A673 (cell line): ENCODE data around the gene EEIG1. TPM values are rescaled to one million over a fixed set of nuclear protein-coding genes. Genes with fewer than 3 reads are reported as not detected.

Experiments used
- BruUV-seq: library from RNA; stranded (reverse); fragments of 400-500 nt; replicated peaks from 2 replicates; lab custom pipeline; 2021; lab: Mats Ljungman, UMichigan
- CTCF ChIA-PET: fragments of 300-600 bp; sonication (Branson Sonifier 250); formaldehyde crosslinking; loops from one replicate; lab custom pipeline; 2022; ENCODE audit warnings: antibody characterized with exemption; lab: Charles Lee
- POLR2A ChIA-PET: fragments of 300-600 bp; sonication (Branson Sonifier 250); formaldehyde crosslinking; loops from one replicate; lab custom pipeline; 2022; ENCODE audit warnings: antibody characterized with exemption; ENCODE audit not compliant: low non-redundant PET; lab: Charles Lee
- DNase-seq: peaks from one replicate; pipeline ENCODE4 v3.0.0-alpha.2; 2015; ENCODE audit warnings: low spot score
- H3K27ac ChIP-seq: fragments of 200-600 bp; sonication (generic); 2 replicates; pipeline ENCODE4 v1.5.1; 2016; ENCODE audit warnings: mixed run types, low read depth, mild to moderate bottlenecking, mixed read lengths, antibody characterized with exemption, low read length; ENCODE audit not compliant: poor library complexity, severe bottlenecking
- H3K27me3 ChIP-seq: fragments of 200-600 bp; sonication (generic); replicated peaks from 2 replicates; pipeline ENCODE4 v1.6.1; 2017; ENCODE audit warnings: mixed run types, low read depth, mild to moderate bottlenecking, mixed read lengths, antibody characterized with exemption, low read length; ENCODE audit not compliant: insufficient read depth, poor library complexity
- H3K36me3 ChIP-seq: fragments of 200-600 bp; sonication (generic); 2 replicates; pipeline ENCODE4 v1.6.1; 2016; ENCODE audit warnings: mixed run types, mild to moderate bottlenecking, mixed read lengths, antibody characterized with exemption, low read length; ENCODE audit not compliant: insufficient read depth, poor library complexity, severe bottlenecking
- H3K4me1 ChIP-seq: fragments of 200-600 bp; sonication (generic); 2 replicates; pipeline ENCODE4 v1.6.1; 2017; ENCODE audit warnings: mixed run types, mild to moderate bottlenecking, mixed read lengths, antibody characterized with exemption, low read length; ENCODE audit not compliant: insufficient read depth, poor library complexity, severe bottlenecking
- H3K4me3 ChIP-seq: fragments of 200-600 bp; sonication (generic); 2 replicates; pipeline ENCODE4 v1.5.1; 2016; ENCODE audit warnings: low read depth, mixed run types, mild to moderate bottlenecking, mixed read lengths, low read length; ENCODE audit not compliant: poor library complexity, severe bottlenecking
- H3K9me3 ChIP-seq: fragments of 200-600 bp; sonication (generic); 2 replicates; pipeline ENCODE4 v1.6.1; 2016; ENCODE audit warnings: mixed run types, low read depth, mild to moderate bottlenecking, mixed read lengths, antibody characterized with exemption, low read length; ENCODE audit not compliant: poor library complexity, severe bottlenecking
- CTCF ChIP-seq: fragments of 300-800, 200-600 bp; sonication (generic); conservative IDR thresholded peaks from 2 replicates; pipeline ENCODE4 v1.5.1; 2017; ENCODE audit warnings: low read depth, mild to moderate bottlenecking, antibody characterized with exemption, low read length, moderate library complexity, mixed read lengths
- EZH2 ChIP-seq: fragments of 200-600 bp; sonication (generic); IDR thresholded peaks from 2 replicates; pipeline ENCODE4 v1.6.1; 2017; ENCODE audit warnings: borderline replicate concordance, low read depth, mild to moderate bottlenecking, mixed read lengths, antibody characterized with exemption, low read length; ENCODE audit not compliant: poor library complexity, severe bottlenecking
- intact Hi-C: fragments of 100-400 bp; cut with micrococcal nuclease; formaldehyde crosslinking; loops from one replicate; pipeline ENCODE4 v1.10.0; 2022; ENCODE audit not compliant: unreplicated experiment
- total RNA-seq: library from RNA; stranded (reverse); gene quantifications from 2 replicates; pipeline ENCODE4 v1.2.3, GENCODE V29; 2021

The EEIG1 gene
- total RNA-seq, 1 experiment from 2014 or later: 34.1 TPM

- intact Hi-C loops: no loop called here
- peak overlapping the region; percentile 53 for H3K27ac ChIP-seq
- H3K4me3 ChIP-seq: peak overlapping the region; percentile 87
- peaks cover 22% of the 10 kb centered on the region for H3K36me3 ChIP-seq
- no TSS peak for BruUV-seq
- DNase-seq: no peak
- peaks cover 13% of the 10 kb centered on the region for H3K4me1 ChIP-seq
- no peaks in the 10 kb centered on the region for H3K9me3 ChIP-seq
- CTCF ChIA-PET: no interaction called here
- TF ChIP-seq CTCF (no peak), EZH2 (no peak)
- POLR2A ChIA-PET: no interaction called here
- no peaks in the 10 kb centered on the region for H3K27me3 ChIP-seq
Observed at GRCh38 chr9:127938298-127938690, 42.5 kb downstream of the EEIG1 start.

DNA sequence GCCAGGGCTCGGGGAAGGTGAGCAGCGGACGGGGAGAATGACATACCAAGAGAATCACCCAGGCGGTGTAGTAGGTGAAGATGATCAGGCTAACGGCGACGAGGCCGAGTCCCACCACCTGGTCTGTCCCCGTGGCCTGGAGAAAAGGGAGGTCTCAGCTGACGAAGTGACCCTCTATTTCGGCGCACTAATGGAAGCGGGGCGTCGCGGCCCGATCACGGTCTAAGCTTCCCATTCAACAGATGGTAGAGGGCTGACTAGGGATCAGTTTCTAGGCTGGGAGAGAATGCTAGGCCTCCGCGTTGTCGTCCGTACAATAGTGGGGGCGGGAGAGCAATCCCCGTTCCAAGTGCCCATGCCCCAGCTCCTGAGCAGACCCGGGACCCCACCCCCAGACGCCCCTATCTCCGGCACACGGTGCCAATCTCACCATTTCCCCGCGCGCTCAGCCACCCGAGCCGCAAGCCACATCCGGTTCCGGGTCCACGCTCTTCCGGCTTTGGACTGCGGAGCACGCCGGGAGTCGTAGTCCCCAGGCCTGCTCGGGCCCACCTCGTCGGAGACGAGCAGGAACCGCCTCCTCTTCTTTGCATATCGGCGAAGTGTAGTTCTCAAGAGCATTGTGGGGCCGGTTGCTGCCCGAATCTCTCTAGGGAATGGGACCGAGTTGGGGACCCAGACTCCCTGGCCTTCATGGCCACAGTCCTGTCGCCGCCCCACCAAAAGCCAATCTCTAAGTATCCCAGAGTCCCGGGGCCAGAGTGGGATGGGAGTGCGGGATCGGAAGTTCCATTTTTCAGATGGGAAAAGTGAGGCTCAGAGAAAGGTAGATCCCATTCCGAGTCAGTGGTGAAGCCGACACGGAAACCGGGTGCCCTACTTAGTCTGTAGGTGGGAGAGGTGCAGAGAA, 43.1 kb downstream of the EEIG1 start, which contains the start of gene DPM2:
DPM2 (minus strand) TSS at position 467 of the 910 bp plus-strand sequence; CDS start at position 433, 34 bp downstream.
- intact Hi-C loops: no loop called here
- Histone ChIP-seq H3K4me1 (peaks cover 13% of the 10 kb centered on the region), H3K4me3 (peak within 1 kb of the TSS; percentile 87), H3K27ac (peak within 1 kb of the TSS; percentile 53), H3K27me3 (no peaks in the 10 kb centered on the region), H3K36me3 (peaks cover 17% of the 10 kb centered on the region), H3K9me3 (no peaks in the 10 kb centered on the region)
- TF ChIP-seq CTCF (no peak), EZH2 (no peak)
- DNase-seq: peak; percentile 95
- TSS peak; percentile 74 for BruUV-seq
- POLR2A ChIA-PET: no interaction called here
- CTCF ChIA-PET: no interaction called here

DNA sequence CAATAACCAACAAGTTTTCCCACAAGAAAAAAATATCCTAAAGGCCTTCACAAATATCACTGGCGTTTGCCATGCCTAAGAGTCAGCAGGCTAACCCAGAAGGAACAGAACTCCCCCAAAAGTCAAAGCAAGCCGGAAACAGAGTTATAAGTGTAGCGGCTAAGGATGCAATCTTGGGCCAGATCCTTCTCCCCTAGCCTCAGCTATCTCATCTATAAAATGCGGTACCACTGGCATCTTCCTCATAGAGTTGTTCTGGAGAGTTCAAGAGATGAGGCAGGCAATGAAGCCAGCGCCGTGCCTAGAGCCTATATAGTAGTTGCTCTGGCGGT, 43.8 kb downstream of the EEIG1 start:
- Histone ChIP-seq H3K27me3 (no peaks in the 10 kb centered on the region), H3K27ac (peak overlapping the region; percentile 53), H3K36me3 (peaks cover 11% of the 10 kb centered on the region), H3K4me1 (peaks cover 13% of the 10 kb centered on the region), H3K4me3 (peak overlapping the region; percentile 87), H3K9me3 (no peaks in the 10 kb centered on the region)
- ChIA-PET CTCF (no interaction called here), POLR2A (no interaction called here)
- TF ChIP-seq EZH2: no peak
- no peak for TF ChIP-seq CTCF
- no TSS peak for BruUV-seq
- DNase-seq: no peak
- intact Hi-C loops: no loop called here
